GM21526 (cell line): ENCODE data around the gene SDHAF3.

Experiments
- ATAC-seq: cut with Tn5 transposase; IDR thresholded peaks from one replicate; pipeline ENCODE4 v1.9.1; 2021; ENCODE audit warnings: moderate library complexity; ENCODE audit not compliant: unreplicated experiment, low FRiP score

Gene SDHAF3

DNA sequence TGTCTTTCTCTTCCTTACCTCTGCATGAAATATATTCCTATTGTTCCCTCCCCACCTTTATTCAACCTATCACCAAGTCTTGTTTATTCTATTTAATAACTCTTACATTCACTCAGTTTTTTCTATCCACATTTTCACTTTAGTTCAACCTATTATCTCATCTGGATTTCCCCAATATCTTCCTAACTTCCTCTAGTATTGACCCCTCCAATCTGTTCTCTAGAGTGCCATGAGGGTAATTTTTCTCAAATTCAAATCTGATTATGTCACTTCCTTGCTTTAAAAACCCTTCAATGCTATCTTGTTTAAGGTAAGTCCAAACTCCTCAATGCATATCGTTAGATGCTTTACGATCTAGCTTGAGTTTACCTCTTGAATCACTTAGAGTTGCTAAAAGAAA, 86.5 kb downstream of the SDHAF3 start:
- no peak for ATAC-seq

GRCh38 chr7:97204821-97205220, 87.3 kb downstream of the SDHAF3 start:
- ATAC-seq, result no peak

- ATAC-seq, result no peak
Observed at GRCh38 chr7:97215556-97215955, 98.1 kb downstream of the SDHAF3 start.

- ATAC-seq, result no peak
Observed at GRCh38 chr7:97218767-97219166, 101.3 kb downstream of the SDHAF3 start.

DNA sequence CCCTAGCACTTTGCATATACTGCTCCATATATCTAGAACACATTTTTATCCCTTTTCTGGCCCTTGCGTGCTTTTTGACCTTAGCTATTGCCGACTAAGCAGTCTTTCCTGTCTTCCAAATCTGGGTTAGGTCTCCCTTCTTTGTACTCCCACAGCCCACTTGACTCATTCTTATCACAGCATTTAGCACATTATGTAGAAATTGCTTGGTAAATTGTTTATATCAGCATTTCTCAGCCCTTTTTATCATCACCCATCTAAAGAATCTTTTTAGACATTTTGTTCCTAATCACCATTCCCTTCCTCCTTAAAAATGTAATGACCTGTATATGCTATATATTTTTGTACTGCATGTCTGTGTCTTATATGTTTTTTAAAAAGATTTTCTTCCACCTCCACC, 101.7 kb downstream of the SDHAF3 start:
- ATAC-seq, result no peak

- no peak for ATAC-seq
Observed at GRCh38 chr7:97224316-97224715, 106.8 kb downstream of the SDHAF3 start.

GRCh38 chr7:97226541-97226940, 109.0 kb downstream of the SDHAF3 start:
- ATAC-seq, result peak; percentile 78
